ENCODE data around the gene C17orf67.
"Not testable (repeated sequence)": the region's sequence is repeated elsewhere in the genome, so short reads cannot be mapped to it uniquely, and the experiment has no call there.

C17orf67 gene

GRCh38 chr17:56773124-56773523, 60.6 kb downstream of the C17orf67 start:
- no peak for DNase-seq (ENCODE audit: low read depth)

DNA sequence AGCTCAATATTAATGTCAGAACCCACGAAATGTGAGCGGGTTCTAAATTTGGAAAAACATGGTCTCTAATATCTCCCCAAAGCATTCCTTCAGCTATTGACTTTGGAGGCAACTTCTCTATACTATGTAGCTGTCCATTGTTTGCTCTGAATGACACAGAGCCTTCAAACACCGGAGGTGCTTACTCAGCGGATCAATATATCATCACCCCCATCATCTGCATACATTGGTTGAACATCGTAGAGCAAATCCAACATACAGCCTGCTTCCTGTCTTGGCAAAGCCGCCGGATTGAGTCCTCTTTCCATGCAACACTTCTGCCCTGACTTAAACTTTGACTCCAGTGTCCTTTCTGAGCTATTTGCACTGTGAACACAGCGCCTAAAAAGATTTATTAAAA, 61.3 kb downstream of the C17orf67 start:
- DNase-seq (ENCODE audit: low read depth) = no peak

GRCh38 chr17:56771975-56772374, 61.7 kb downstream of the C17orf67 start:
- no peak for DNase-seq (ENCODE audit: low read depth)

DNA sequence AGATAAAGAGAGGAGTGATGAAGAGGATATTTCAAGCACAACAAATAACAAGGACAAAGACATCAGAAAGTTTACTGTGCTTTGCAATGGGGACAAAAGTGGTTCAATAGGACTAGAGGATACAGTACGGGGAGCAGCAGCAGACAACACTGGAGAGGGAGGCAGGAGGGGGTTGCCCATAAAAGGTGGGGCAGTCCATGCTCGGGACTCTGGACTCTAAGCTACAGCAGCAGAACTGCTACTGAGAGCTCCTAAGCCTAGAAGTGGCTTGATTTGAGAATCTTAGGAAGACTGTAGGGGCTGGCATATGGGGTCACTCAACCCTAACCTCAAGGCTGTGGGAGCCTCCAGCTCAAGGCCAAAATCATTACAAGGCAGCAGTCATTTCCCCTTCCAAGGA, 62.2 kb downstream of the C17orf67 start:
- no peak for DNase-seq (ENCODE audit: low read depth)

DNA sequence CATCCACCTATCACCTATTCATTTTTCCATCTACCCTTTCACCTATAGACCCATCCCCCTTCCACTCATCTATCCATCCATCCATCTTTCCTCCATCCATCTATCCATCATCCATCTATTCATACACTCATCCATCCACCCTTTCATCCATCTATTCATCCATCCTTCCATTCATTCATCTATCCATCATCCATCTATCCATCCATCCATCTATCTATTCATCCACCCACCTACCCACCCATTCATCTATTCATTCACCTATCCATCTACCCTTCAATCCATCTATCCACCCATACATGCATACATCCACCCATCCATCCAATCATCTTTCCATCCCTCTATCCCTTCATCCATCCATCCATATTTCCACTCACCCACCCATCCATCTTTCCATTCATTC, 63.3 kb downstream of the C17orf67 start:
- no peak for DNase-seq (ENCODE audit: low read depth)

- DNase-seq (ENCODE audit: low read depth) = no peak
Measured at GRCh38 chr17:56765449-56765848, 68.3 kb downstream of the C17orf67 start.

DNA sequence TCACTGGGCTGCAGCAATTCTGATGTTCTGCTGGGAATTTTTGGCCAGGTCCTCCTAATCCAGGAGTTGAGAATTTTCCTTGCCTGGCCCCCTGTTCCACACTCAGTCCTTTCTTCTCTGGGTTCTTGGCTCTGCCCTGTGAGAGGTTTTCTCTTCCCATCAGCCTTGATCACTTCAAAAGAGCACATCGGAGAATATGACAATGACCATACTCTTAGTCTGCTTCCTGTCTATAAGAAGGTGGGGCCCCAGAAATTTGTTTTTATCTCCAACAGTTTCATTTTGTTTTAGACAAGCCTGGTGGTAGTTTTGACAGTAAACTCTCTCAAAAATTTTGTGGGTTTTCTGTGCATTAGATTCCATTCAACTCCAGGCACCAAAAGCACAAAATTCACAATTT, 70.7 kb downstream of the C17orf67 start:
- DNase-seq (ENCODE audit: low read depth) = no peak

GRCh38 chr17:56762144-56762543, 71.6 kb downstream of the C17orf67 start:
- no peak for DNase-seq (ENCODE audit: low read depth)

DNA sequence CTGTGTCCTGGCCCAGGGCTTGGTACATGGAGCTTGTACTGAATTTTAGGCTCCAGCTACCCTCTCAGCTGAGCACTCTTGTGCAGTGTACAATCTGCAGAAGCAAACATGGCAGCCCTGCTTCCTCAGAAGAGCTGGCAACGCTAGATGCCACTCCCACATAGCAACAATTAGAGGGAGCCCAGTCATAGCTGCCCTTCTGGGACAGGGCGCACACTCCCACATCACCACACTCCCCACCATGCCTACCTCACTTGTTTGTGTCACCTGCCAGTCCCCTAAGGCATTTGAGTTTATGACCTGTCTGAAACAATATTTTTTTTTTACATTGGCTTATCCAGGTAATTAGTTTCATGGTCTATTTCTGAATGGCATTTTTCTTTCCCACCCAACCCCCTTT, 72.3 kb downstream of the C17orf67 start:
- no peak for DNase-seq (ENCODE audit: low read depth)

DNA sequence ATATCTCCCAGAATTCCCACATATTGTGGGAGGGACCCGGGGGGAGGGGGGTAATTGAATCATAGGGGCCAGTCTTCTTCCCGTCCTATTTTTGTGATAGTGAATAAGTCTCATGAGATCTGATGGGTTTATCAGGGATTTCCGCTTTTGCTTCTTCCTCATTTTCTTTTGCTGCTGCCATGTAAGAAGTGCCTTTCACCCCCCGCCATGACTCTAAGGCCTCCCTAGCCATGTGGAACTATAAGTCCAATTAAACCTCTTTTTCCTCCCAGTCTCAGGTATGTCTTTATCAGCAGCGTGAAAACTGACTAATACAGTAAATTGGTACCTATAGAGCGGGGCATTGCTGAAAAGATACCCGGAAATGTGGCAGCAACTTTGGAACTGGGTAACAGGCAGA, 76.1 kb downstream of the C17orf67 start:
- DNase-seq (ENCODE audit: low read depth) = not testable (repeated sequence)

DNA sequence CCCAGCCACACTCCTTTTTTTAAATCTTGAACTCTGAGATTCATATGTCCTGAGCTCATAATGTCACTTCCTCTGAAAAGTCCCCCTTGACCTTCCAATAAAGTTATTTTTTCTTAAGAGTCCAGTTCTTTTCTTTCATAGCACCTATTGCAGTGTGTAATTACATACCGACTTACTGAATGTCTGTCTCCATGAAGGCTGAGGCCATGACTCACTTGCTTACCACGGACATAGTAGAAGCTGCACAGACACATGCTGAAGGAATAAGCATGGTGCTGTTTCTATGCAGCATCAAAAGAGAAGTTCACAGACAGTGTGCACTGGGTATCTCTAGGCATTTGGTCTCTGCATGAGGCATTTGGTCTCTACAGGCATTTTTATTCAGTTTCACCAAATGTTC, 77.2 kb downstream of the C17orf67 start:
- DNase-seq (ENCODE audit: low read depth) = no peak

- no peak for DNase-seq (ENCODE audit: low read depth)
Measured at GRCh38 chr17:56755310-56755709, 78.4 kb downstream of the C17orf67 start.

DNA sequence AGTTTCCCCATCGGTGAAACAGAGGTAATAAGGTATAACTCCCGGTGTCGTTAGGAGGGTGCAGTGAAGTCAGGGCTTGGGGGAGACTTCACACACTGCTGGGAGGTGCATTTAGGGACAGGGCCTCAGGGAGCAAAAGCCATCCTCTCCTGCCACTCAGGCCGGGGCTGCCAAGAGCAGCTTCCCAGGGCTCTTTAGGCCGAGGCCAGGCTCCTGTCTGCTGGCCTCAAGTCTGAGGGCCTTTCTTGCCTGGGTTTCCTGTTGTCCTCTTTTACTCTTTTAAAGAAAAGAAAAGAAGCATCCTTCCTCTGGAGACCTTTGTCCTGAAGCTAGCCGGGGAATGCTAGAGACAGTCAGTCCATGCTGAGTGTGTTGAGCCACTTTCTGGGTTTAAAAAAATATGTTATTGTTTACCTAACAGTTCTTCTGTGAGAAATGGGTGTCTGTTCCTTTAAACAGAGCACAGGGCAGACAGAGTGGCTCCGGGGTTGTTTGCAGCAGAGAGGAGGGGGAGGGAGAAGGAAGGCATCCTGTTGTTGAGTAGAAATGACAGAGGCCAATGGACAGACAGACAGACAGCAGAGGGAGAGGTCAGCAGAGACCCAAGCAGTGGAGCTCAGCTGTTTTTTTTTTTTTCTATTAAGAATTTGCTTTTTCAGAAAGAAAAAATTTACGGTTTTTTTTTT, 79.1 kb downstream of the C17orf67 start:
- no peak for DNase-seq (ENCODE audit: low read depth)

- DNase-seq (ENCODE audit: low read depth) = no peak
Measured at GRCh38 chr17:56752263-56752836, 81.4 kb downstream of the C17orf67 start.

DNA sequence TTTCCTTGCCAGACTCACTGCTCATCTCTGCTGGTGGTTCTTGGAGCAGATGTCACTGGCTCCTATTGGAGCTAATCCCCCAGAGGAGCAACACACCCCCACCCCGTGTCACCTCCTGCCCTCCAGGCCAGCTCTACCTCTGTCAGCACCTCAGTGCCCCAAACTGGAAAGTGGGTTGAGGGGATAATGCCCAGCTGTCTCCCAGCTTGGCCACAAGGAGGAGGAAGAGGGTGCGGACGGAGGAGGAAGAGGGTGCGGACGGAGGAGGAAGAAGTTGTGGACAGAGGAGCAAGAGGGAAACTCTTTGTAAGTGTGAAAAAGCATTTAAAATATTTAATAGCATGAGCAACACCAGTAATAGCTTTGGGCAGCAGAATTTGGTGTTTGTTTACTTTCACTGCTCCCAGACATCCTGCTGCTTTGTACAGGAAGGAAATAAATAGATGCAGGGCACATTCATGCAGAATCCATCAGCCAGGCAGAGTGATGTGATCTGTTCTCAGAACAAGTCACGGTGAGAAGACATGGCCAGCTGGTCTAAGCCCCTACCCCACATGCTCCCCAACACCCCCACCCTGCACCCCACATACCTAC, 82.5 kb downstream of the C17orf67 start:
- no peak for DNase-seq (ENCODE audit: low read depth)

GRCh38 chr17:56744721-56745120, 89.0 kb downstream of the C17orf67 start:
- DNase-seq (ENCODE audit: low read depth) = no peak

GRCh38 chr17:56742601-56743000, 91.1 kb downstream of the C17orf67 start:
- DNase-seq (ENCODE audit: low read depth) = no peak

Measured in stimulated activated CD8-positive, alpha-beta memory T cell treated with anti-CD3 and anti-CD28 coated beads, Interleukin-12 subunit alpha, Interleukin-12 subunit beta, amount 100 ng/mL, for 1 hour (primary cell).